Measurements from ENCODE around the gene TNFAIP2. TPM values are rescaled to one million over a fixed set of nuclear protein-coding genes. Genes with fewer than 3 reads are reported as not detected.

The TNFAIP2 gene
- total RNA-seq, 1 donor from 2014 or later: 19.6 TPM

- DNase-seq (ENCODE audit: low spot score, unreplicated experiment): no peak
- H3K4me3 Mint-ChIP-seq (ENCODE audit: low read depth): no peak overlapping the region
- H3K27ac Mint-ChIP-seq: no peak overlapping the region
- H3K9me3 Mint-ChIP-seq (ENCODE audit: low read depth): peaks cover under 1% of the 10 kb centered on the region
- no peaks in the 10 kb centered on the region for H3K4me1 Mint-ChIP-seq (ENCODE audit: low read depth)
- H3K36me3 Mint-ChIP-seq (ENCODE audit: insufficient read depth): peaks cover 3% of the 10 kb centered on the region
- TF ChIP-seq CTCF (IDR thresholded peaks at IDR 0.05; ENCODE audit: unreplicated experiment): no peak
- peaks cover 5% of the 10 kb centered on the region for H3K27me3 Mint-ChIP-seq
Observed at GRCh38 chr14:103180331-103180730, 57.1 kb downstream of the TNFAIP2 start.

GRCh38 chr14:103184046-103184445 is 60.8 kb downstream of the TNFAIP2 start:
- no peaks in the 10 kb centered on the region for H3K36me3 Mint-ChIP-seq (ENCODE audit: insufficient read depth)

GRCh38 chr14:103185051-103186029 is 62.1 kb downstream of the TNFAIP2 start:
- H3K27ac Mint-ChIP-seq: peak overlapping the region; percentile 69
- TF ChIP-seq CTCF (IDR thresholded peaks at IDR 0.05; ENCODE audit: unreplicated experiment): peak; percentile 77
- peaks cover 25% of the 10 kb centered on the region for H3K4me1 Mint-ChIP-seq (ENCODE audit: low read depth)
- DNase-seq (ENCODE audit: low spot score, unreplicated experiment): no peak
- no peak overlapping the region for H3K4me3 Mint-ChIP-seq (ENCODE audit: low read depth)
- H3K9me3 Mint-ChIP-seq (ENCODE audit: low read depth): no peaks in the 10 kb centered on the region
- no peaks in the 10 kb centered on the region for H3K36me3 Mint-ChIP-seq (ENCODE audit: insufficient read depth)
- peaks cover 15% of the 10 kb centered on the region for H3K27me3 Mint-ChIP-seq

More at GRCh38 chr14:103184046-103184445, 60.8 kb downstream of the TNFAIP2 start:
- Mint-ChIP-seq H3K9me3 (ENCODE audit: low read depth) (no peaks in the 10 kb centered on the region), H3K27ac (no peak overlapping the region), H3K4me3 (ENCODE audit: low read depth) (no peak overlapping the region), H3K27me3 (peaks cover 9% of the 10 kb centered on the region), H3K4me1 (ENCODE audit: low read depth) (peaks cover 25% of the 10 kb centered on the region)
- no peak for DNase-seq (ENCODE audit: low spot score, unreplicated experiment)
- no peak for TF ChIP-seq CTCF (IDR thresholded peaks at IDR 0.05; ENCODE audit: unreplicated experiment)

GRCh38 chr14:103186241-103186822 is 63.1 kb downstream of the TNFAIP2 start:
- DNase-seq (ENCODE audit: low spot score, unreplicated experiment): no peak
- peak overlapping the region; percentile 47 for H3K4me3 Mint-ChIP-seq (ENCODE audit: low read depth)
- H3K27ac Mint-ChIP-seq: peak overlapping the region; percentile 90
- H3K36me3 Mint-ChIP-seq (ENCODE audit: insufficient read depth): no peaks in the 10 kb centered on the region
- H3K9me3 Mint-ChIP-seq (ENCODE audit: low read depth): no peaks in the 10 kb centered on the region
- peaks cover 25% of the 10 kb centered on the region for H3K4me1 Mint-ChIP-seq (ENCODE audit: low read depth)
- no peak for TF ChIP-seq CTCF (IDR thresholded peaks at IDR 0.05; ENCODE audit: unreplicated experiment)
- peaks cover 16% of the 10 kb centered on the region for H3K27me3 Mint-ChIP-seq

Other genes starting within 250 kb of the TNFAIP2 start
- 2.5 and 3.0 TPM in 2 replicates for gene AMN, start 200.8 kb upstream of the TNFAIP2 start, total RNA-seq
- gene CDC42BPB, start 65.9 kb upstream of the TNFAIP2 start, total RNA-seq: 104 and 105 TPM in 2 replicates
- gene LBHD2, start 39.3 kb upstream of the TNFAIP2 start, total RNA-seq: not detected in 2 replicates
- 28.4 and 30.8 TPM in 2 replicates for gene EXOC3L4, start 28.7 kb upstream of the TNFAIP2 start, total RNA-seq
- gene EIF5, start 210.8 kb downstream of the TNFAIP2 start, total RNA-seq: 362 and 384 TPM in 2 replicates